Keratinocyte (primary cell): ENCODE data around the gene KLHL3.

Source experiments
- EZH2 ChIP-seq: IDR thresholded peaks from one replicate; pipeline ENCODE4 v1.6.1; 2012; ENCODE audit warnings: inconsistent platforms, mild to moderate bottlenecking, low read length, moderate library complexity
- TF ChIP-seq, protein P1 (sequence below), 3 experiments: IDR thresholded peaks in 1 of 3; conservative IDR thresholded peaks in 1 of 3; optimal IDR thresholded peaks in 1 of 3; 2 replicates in 2 of 3; 3 replicates in 1 of 3; pipeline versions ENCODE3 to v1.5.1; 2011; ENCODE audit warnings: low read length in 3 of 3, mild to moderate bottlenecking in 3 of 3, moderate library complexity in 2 of 3, control low read depth in 1 of 3, inconsistent platforms in 1 of 3; ENCODE audit not compliant: insufficient read depth in 2 of 3; ENCODE audit errors: extremely low read depth in 1 of 3

- TF ChIP-seq, protein P1, sequence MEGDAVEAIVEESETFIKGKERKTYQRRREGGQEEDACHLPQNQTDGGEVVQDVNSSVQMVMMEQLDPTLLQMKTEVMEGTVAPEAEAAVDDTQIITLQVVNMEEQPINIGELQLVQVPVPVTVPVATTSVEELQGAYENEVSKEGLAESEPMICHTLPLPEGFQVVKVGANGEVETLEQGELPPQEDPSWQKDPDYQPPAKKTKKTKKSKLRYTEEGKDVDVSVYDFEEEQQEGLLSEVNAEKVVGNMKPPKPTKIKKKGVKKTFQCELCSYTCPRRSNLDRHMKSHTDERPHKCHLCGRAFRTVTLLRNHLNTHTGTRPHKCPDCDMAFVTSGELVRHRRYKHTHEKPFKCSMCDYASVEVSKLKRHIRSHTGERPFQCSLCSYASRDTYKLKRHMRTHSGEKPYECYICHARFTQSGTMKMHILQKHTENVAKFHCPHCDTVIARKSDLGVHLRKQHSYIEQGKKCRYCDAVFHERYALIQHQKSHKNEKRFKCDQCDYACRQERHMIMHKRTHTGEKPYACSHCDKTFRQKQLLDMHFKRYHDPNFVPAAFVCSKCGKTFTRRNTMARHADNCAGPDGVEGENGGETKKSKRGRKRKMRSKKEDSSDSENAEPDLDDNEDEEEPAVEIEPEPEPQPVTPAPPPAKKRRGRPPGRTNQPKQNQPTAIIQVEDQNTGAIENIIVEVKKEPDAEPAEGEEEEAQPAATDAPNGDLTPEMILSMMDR (optimal IDR thresholded peaks at IDR 0.05 in 1 of 3, IDR thresholded peaks at IDR 0.05 in 1 of 3, conservative IDR thresholded peaks at IDR 0.05 in 1 of 3; ENCODE audit: extremely low read depth in 1 of 3, insufficient read depth in 2 of 3, low read length in 3 of 3), result no peak
- no peak for TF ChIP-seq EZH2
Measured at GRCh38 chr5:137611011-137611580, 124.8 kb downstream of the KLHL3 start.
